ENCODE results near the gene STRN. TPM values are rescaled to one million over a fixed set of nuclear protein-coding genes. Genes with fewer than 3 reads are reported as not detected.

Gene STRN
- total and polyA plus RNA-seq, 10 of the 15 experiments (the other 5 are each of a cell fraction or from before 2014, with no cell fraction given) = 1.00 to 19.2 (median 9.1) TPM

DNA sequence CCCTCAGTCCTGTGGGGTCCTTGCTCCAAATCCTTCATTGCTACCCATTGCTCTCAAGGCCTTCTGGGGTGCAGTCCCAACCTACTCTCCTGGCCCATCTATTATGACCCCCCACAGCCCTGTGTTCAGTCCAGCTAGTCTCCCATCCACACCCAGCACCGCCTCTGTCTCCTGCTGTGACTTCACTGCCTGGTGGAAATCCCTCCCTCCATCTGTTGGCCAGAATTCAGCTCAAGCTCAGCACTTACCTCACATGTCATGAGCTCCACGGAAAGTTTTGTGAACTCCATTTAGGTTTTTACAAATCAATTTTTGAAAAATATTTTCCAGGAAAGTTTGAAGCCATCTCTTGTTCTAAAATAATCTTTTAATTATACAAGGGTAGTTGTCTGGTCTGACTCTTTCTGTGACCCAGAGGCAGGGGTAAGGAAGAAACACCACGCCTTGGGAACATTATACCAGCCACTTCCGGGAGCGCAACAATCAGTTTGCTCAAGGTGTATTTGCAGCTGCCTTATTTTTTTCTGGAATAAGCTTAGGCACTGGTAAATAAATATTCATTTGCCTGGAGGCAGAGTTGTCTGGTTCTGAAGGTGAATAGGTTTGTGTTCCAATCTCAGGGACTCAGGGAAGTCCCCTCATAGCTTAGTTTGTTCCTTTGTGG, 159.0 kb downstream of the STRN start:
- ATAC-seq (no peak), FAIRE-seq (no peak), DNase-seq (ENCODE audit: low read depth, low spot score) (no peak)
- Histone ChIP-seq H3K27ac (ENCODE audit: control insufficient read depth, insufficient read depth) (no peak overlapping the region), H3K36me3 (ENCODE audit: control insufficient read depth in 2 of 2, insufficient read depth in 2 of 2, low read length in 1 of 2) (no peaks in the 10 kb centered on the region), H3K79me2 (ENCODE audit: control insufficient read depth, insufficient read depth, low read length) (no peaks in the 10 kb centered on the region), H3K4me1 (ENCODE audit: control insufficient read depth, insufficient read depth, low read length) (no peaks in the 10 kb centered on the region), H3K9ac (ENCODE audit: control insufficient read depth, insufficient read depth, low read length) (no peak overlapping the region), H3K4me3 (no peak overlapping the region), H2AFZ (ENCODE audit: control insufficient read depth, low read depth, low read length) (no peak overlapping the region), H3K4me2 (ENCODE audit: control insufficient read depth, insufficient read depth) (no peak overlapping the region), H3K27me3 (replicated peaks in 1 of 2; ENCODE audit: control insufficient read depth in 2 of 2, insufficient read depth in 2 of 2, low read length in 1 of 2) (peaks cover 0 to 1% of the 10 kb centered on the region in 2 experiments; a peak in 2 of 4 replicates), H4K20me1 (ENCODE audit: control insufficient read depth, insufficient read depth) (no peaks in the 10 kb centered on the region), H3K9me3 (replicated peaks; ENCODE audit: control insufficient read depth, insufficient read depth, low read length) (no peaks in the 10 kb centered on the region)
- TF ChIP-seq WRNIP1 (IDR thresholded peaks at IDR 0.05; ENCODE audit: borderline replicate concordance, low read depth, low read length) = no peak
- no peak for TF ChIP-seq BMI1 (IDR thresholded peaks at IDR 0.05; ENCODE audit: borderline replicate concordance)
- no peak for TF ChIP-seq IKZF1 (conservative IDR thresholded peaks at IDR 0.05)
- TF ChIP-seq, protein P1, sequence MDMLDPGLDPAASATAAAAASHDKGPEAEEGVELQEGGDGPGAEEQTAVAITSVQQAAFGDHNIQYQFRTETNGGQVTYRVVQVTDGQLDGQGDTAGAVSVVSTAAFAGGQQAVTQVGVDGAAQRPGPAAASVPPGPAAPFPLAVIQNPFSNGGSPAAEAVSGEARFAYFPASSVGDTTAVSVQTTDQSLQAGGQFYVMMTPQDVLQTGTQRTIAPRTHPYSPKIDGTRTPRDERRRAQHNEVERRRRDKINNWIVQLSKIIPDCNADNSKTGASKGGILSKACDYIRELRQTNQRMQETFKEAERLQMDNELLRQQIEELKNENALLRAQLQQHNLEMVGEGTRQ (IDR thresholded peaks at IDR 0.05; ENCODE audit: borderline replicate concordance, low read depth, low read length) = no peak
- TF ChIP-seq LARP7 (IDR thresholded peaks at IDR 0.05) = no peak
- TF ChIP-seq, protein P2, sequence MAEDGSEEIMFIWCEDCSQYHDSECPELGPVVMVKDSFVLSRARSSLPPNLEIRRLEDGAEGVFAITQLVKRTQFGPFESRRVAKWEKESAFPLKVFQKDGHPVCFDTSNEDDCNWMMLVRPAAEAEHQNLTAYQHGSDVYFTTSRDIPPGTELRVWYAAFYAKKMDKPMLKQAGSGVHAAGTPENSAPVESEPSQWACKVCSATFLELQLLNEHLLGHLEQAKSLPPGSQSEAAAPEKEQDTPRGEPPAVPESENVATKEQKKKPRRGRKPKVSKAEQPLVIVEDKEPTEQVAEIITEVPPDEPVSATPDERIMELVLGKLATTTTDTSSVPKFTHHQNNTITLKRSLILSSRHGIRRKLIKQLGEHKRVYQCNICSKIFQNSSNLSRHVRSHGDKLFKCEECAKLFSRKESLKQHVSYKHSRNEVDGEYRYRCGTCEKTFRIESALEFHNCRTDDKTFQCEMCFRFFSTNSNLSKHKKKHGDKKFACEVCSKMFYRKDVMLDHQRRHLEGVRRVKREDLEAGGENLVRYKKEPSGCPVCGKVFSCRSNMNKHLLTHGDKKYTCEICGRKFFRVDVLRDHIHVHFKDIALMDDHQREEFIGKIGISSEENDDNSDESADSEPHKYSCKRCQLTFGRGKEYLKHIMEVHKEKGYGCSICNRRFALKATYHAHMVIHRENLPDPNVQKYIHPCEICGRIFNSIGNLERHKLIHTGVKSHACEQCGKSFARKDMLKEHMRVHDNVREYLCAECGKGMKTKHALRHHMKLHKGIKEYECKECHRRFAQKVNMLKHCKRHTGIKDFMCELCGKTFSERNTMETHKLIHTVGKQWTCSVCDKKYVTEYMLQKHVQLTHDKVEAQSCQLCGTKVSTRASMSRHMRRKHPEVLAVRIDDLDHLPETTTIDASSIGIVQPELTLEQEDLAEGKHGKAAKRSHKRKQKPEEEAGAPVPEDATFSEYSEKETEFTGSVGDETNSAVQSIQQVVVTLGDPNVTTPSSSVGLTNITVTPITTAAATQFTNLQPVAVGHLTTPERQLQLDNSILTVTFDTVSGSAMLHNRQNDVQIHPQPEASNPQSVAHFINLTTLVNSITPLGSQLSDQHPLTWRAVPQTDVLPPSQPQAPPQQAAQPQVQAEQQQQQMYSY (CRISPR knock-in tag; IDR thresholded peaks at IDR 0.05) = no peak
- TF ChIP-seq MEF2B (IDR thresholded peaks at IDR 0.05; ENCODE audit: partially characterized antibody, poor library complexity, severe bottlenecking) = no peak
- TF ChIP-seq E2F4 (IDR thresholded peaks at IDR 0.05; ENCODE audit: low read depth, low read length) = no peak
- TF ChIP-seq GABPA (IDR thresholded peaks at IDR 0.05; ENCODE audit: low read depth) = no peak
- no peak for TF ChIP-seq ZNF622 (IDR thresholded peaks at IDR 0.05)
- intact Hi-C loops (cut with micrococcal nuclease; ENCODE audit: unreplicated experiment) = no loop called here
- 51% methylated on average over 5 of the region's 5 CpGs for WGBS (ENCODE audit: insufficient coverage, insufficient replicate concordance, low lambda C conversion rate, missing lambda C conversion rate)
- in situ Hi-C loops (cut with MboI) = no loop called here
- CTCF ChIA-PET = interaction anchor here (0.6 to 1.6 kb wide), 7 partner anchors 10 to 130 kb away, joined by 3 to 6 read pairs (median 3); no protein-coding TSS in a partner anchor
- SMC1A ChIA-PET (ENCODE audit: uncharacterized antibody, unreplicated experiment) = interaction anchor here (0.5 to 1.7 kb wide), 4 partner anchors 10 to 402 kb away, joined by 3 to 4 read pairs (median 3); no protein-coding TSS in a partner anchor
- RAD21 ChIA-PET (ENCODE audit: unreplicated experiment) = no interaction called here
- no TSS peak for BruUV-seq (replicated peaks)
- POLR2A ChIA-PET = no interaction called here

All from GM12878 (cell line).